Endothelial cell of umbilical vein (primary cell): ENCODE measurements around the gene MSL3B.

Source experiments
- BruUV-seq: library from RNA; stranded (reverse); fragments of 400-500 nt; replicated peaks from 2 replicates; lab custom pipeline; 2021; lab: Mats Ljungman, UMichigan
- CTCF ChIA-PET: fragments of 300-600, 350-600 bp; sonication (Branson Sonifier 250); formaldehyde crosslinking; loops from one replicate; lab custom pipeline; 2021; ENCODE audit warnings: antibody characterized with exemption, inconsistent platforms; lab: Charles Lee
- POLR2A ChIA-PET: fragments of 300-600, 350-600 bp; sonication (Branson Sonifier 250); formaldehyde crosslinking; loops from one replicate; lab custom pipeline; 2021; ENCODE audit warnings: antibody characterized with exemption, inconsistent platforms; lab: Charles Lee
- DNase-seq: peaks from one replicate; pipeline ENCODE4 v3.0.0-alpha.2; 2011; ENCODE audit warnings: low read depth, low spot score
- FAIRE-seq: peaks from 2 replicates; lab custom pipeline; 2011; peaks lifted over from hg19 to GRCh38; lab: Jason Lieb, UNC
- H2AFZ ChIP-seq: 2 replicates; pipeline ENCODE4 v1.6.0; 2012; ENCODE audit warnings: low read depth, low read length, control low read depth, inconsistent platforms
- H3K27ac ChIP-seq: 2 replicates; pipeline ENCODE4 v1.5.1; 2011; ENCODE audit warnings: low read depth, mild to moderate bottlenecking, control low read depth, low read length, moderate library complexity; ENCODE audit not compliant: insufficient read depth
- H3K27me3 ChIP-seq, 2 experiments: 2 replicates each; pipeline versions ENCODE4 v1.6.0 to v1.6.1; 2011; ENCODE audit warnings: low read length in 2 of 2, mixed read lengths in 1 of 2; ENCODE audit not compliant: control insufficient read depth in 2 of 2, insufficient read depth in 2 of 2
- H3K36me3 ChIP-seq, 2 experiments: 2 replicates in 1 of 2; 3 replicates in 1 of 2; pipeline ENCODE4 v1.5.1; 2011; ENCODE audit warnings: low read length in 2 of 2, mild to moderate bottlenecking in 1 of 2, moderate library complexity in 1 of 2; ENCODE audit not compliant: control insufficient read depth in 2 of 2, insufficient read depth in 2 of 2; ENCODE audit errors: extremely low read depth in 1 of 2
- H3K4me1 ChIP-seq: 3 replicates; pipeline ENCODE4 v1.5.1; 2011; ENCODE audit warnings: mild to moderate bottlenecking, low read length; ENCODE audit not compliant: control insufficient read depth, insufficient read depth; ENCODE audit errors: extremely low read depth
- H3K4me2 ChIP-seq: 2 replicates; pipeline ENCODE4 v1.6.1; 2011; ENCODE audit warnings: low read length, control low read depth, mixed read lengths; ENCODE audit not compliant: insufficient read depth
- H3K4me3 ChIP-seq, 3 experiments: fragments of 200-600 bp in 1 of 3; sonication (generic), shearing (Covaris generic) in 1 of 3; replicated peaks in 1 of 3; 2 replicates each; pipeline ENCODE4 v1.5.1; 2011 to 2016; ENCODE audit warnings: control low read depth in 3 of 3, low read length in 3 of 3, mild to moderate bottlenecking in 2 of 3, inconsistent platforms in 1 of 3, low read depth in 1 of 3, moderate library complexity in 1 of 3; ENCODE audit not compliant: insufficient read depth in 1 of 3
- H3K79me2 ChIP-seq: 2 replicates; pipeline ENCODE4 v1.6.0; 2012; ENCODE audit warnings: low read length, inconsistent platforms; ENCODE audit not compliant: control insufficient read depth, insufficient read depth
- H3K9ac ChIP-seq: replicated peaks from 2 replicates; pipeline ENCODE3; 2011; ENCODE audit warnings: low read length, control low read depth; ENCODE audit not compliant: insufficient read depth; ENCODE audit errors: extremely low read depth
- H3K9me1 ChIP-seq: replicated peaks from 3 replicates; pipeline ENCODE4 v1.6.0; 2011; ENCODE audit warnings: mild to moderate bottlenecking, low read length; ENCODE audit not compliant: control insufficient read depth, insufficient read depth; ENCODE audit errors: extremely low read depth
- H3K9me3 ChIP-seq: replicated peaks from 2 replicates; pipeline ENCODE4 v1.5.1; 2012; ENCODE audit warnings: low read length, inconsistent platforms; ENCODE audit not compliant: control insufficient read depth, insufficient read depth
- H4K20me1 ChIP-seq: replicated peaks from 2 replicates; pipeline ENCODE3; 2011; ENCODE audit warnings: mild to moderate bottlenecking, low read length; ENCODE audit not compliant: control insufficient read depth, insufficient read depth; ENCODE audit errors: extremely low read depth
- EZH2 ChIP-seq: IDR thresholded peaks from 2 replicates; pipeline ENCODE4 v1.6.1; 2012; ENCODE audit warnings: borderline replicate concordance, low read depth, mild to moderate bottlenecking, moderate library complexity, low read length, inconsistent platforms; ENCODE audit not compliant: severe bottlenecking
- FOS ChIP-seq: IDR thresholded peaks from 2 replicates; pipeline ENCODE4 v1.6.1; 2011; ENCODE audit warnings: mild to moderate bottlenecking, low read length, moderate library complexity, borderline replicate concordance; ENCODE audit not compliant: insufficient read depth
- GATA2 ChIP-seq: IDR thresholded peaks from 2 replicates; pipeline ENCODE4 v1.7.0; 2011; ENCODE audit warnings: low read depth, mild to moderate bottlenecking, moderate library complexity, mixed read lengths, low read length; ENCODE audit not compliant: insufficient read length, insufficient read depth
- JUN ChIP-seq: IDR thresholded peaks from 2 replicates; pipeline ENCODE4 v1.6.1; 2011; ENCODE audit warnings: borderline replicate concordance, low read depth; ENCODE audit not compliant: insufficient read length, insufficient read depth
- MAX ChIP-seq: IDR thresholded peaks from 2 replicates; pipeline ENCODE4 v1.6.1; 2011; ENCODE audit not compliant: insufficient read depth, insufficient read length
- MYC ChIP-seq: IDR thresholded peaks from one replicate; pipeline ENCODE4 v1.6.1; 2011; ENCODE audit warnings: mild to moderate bottlenecking, low read depth, low read length
- POLR2A ChIP-seq: IDR thresholded peaks from 2 replicates; pipeline ENCODE4 v1.6.1; 2012; ENCODE audit warnings: low read depth, mild to moderate bottlenecking, control low read depth, low read length
- POLR2AphosphoS5 ChIP-seq: IDR thresholded peaks from 2 replicates; pipeline ENCODE4 v1.6.1; 2012; ENCODE audit warnings: low read depth, mild to moderate bottlenecking, control low read depth, low read length, moderate library complexity; ENCODE audit not compliant: insufficient read depth
- dilution Hi-C: fragments of 300-500 bp; cut with MboI; formaldehyde crosslinking; loops from one replicate; pipeline ENCODE4 v1.15.0; 2019; ENCODE audit warnings: low sequenced_read_pairs; ENCODE audit not compliant: extremely low pct_ligation_motif_present
- intact Hi-C: fragments of 100-400 bp; cut with micrococcal nuclease; formaldehyde crosslinking; loops from one replicate; pipeline ENCODE4 v1.10.0; 2022
- TF ChIP-seq, protein P1 (sequence below), 2 donors: IDR thresholded peaks; 1 replicate in 1 of 2; 2 replicates in 1 of 2; pipeline ENCODE4 v1.5.1; 2011; ENCODE audit warnings: low read length in 2 of 2, mild to moderate bottlenecking in 2 of 2, moderate library complexity in 2 of 2, control low read depth in 1 of 2, inconsistent platforms in 1 of 2, low read depth in 1 of 2; ENCODE audit not compliant: insufficient read depth in 1 of 2; ENCODE audit errors: extremely low read depth in 1 of 2

Gene MSL3B

DNA sequence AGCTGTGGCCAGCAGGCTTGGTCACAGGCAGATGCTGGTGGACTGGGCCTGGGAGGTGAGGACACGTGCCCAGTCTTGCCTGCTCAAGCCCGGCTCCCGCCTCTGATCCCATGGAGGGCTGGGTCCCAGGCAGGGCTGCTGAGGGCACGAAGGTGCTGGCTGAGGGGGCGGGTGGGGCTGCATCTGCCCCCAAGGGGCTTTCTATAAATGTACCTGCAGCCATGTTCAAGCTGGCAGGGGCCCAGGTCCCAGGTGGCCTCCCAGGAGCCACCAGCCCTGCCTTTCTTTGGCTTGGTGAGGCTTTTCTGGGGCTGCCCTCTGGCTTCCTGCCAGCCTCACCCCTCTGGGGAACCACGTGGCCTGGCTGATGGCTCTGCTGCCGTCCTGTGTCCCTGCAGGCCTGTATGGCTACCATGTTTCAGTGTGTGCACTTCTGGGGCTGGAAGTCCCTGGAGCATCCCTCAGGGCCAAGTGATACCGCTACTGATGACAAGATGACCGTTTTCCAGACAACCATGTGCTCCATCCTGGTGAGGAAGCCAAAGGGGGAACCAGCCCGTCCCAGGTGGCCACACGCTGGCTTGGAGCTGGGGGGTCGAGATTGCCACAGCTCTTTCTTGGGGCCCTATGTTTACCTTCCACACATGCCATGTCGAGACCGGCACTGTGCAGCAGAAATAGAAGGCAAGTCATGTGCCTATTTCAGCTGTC is 37.0 kb downstream of the MSL3B start:
- H3K27me3 ChIP-seq, result no peaks in the 10 kb centered on the region
- ChIA-PET POLR2A (no interaction called here), CTCF (interaction anchor here (4.0 kb wide), 1 partner anchor 383 kb away, joined by 54 read pairs; no protein-coding TSS in a partner anchor)
- no peak overlapping the region for H3K9ac ChIP-seq
- DNase-seq (no peak), FAIRE-seq (no peak)
- H3K9me3 ChIP-seq, result no peaks in the 10 kb centered on the region
- no peaks in the 10 kb centered on the region for H3K4me1 ChIP-seq
- no TSS peak for BruUV-seq
- no peak overlapping the region for H2AFZ ChIP-seq
- H3K79me2 ChIP-seq, result peaks cover 9% of the 10 kb centered on the region
- no peak overlapping the region for H3K4me2 ChIP-seq
- H3K36me3 ChIP-seq, result peaks cover 0 to 6% of the 10 kb centered on the region in 2 experiments
- no peaks in the 10 kb centered on the region for H3K9me1 ChIP-seq
- H4K20me1 ChIP-seq, result no peaks in the 10 kb centered on the region
- dilution Hi-C loops (no loop called here), intact Hi-C loops (loop anchor here (10.0 kb wide), 1 partner anchor 546 kb away; no protein-coding TSS in a partner anchor)
- TF ChIP-seq POLR2AphosphoS5 (no peak), MYC (no peak), MAX (no peak), FOS (no peak), GATA2 (no peak), EZH2 (no peak), JUN (no peak), POLR2A (no peak)
- TF ChIP-seq, protein P1, sequence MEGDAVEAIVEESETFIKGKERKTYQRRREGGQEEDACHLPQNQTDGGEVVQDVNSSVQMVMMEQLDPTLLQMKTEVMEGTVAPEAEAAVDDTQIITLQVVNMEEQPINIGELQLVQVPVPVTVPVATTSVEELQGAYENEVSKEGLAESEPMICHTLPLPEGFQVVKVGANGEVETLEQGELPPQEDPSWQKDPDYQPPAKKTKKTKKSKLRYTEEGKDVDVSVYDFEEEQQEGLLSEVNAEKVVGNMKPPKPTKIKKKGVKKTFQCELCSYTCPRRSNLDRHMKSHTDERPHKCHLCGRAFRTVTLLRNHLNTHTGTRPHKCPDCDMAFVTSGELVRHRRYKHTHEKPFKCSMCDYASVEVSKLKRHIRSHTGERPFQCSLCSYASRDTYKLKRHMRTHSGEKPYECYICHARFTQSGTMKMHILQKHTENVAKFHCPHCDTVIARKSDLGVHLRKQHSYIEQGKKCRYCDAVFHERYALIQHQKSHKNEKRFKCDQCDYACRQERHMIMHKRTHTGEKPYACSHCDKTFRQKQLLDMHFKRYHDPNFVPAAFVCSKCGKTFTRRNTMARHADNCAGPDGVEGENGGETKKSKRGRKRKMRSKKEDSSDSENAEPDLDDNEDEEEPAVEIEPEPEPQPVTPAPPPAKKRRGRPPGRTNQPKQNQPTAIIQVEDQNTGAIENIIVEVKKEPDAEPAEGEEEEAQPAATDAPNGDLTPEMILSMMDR (IDR thresholded peaks at IDR 0.05; ENCODE audit: extremely low read depth in 1 of 2, insufficient read depth in 1 of 2, low read depth in 1 of 2, low read length in 2 of 2), result no peak
- no peak overlapping the region for H3K27ac ChIP-seq
- no peak overlapping the region for H3K4me3 ChIP-seq
